Muscle layer of duodenum (tissue), 2 donors: ENCODE results near the gene COL5A1.

Experiments used
- H3K27ac ChIP-seq: one replicate; pipeline ENCODE4 v1.7.0; 2013; ENCODE audit warnings: mild to moderate bottlenecking, low read length
- H3K27me3 ChIP-seq: one replicate; pipeline ENCODE4 v1.7.0; 2013; ENCODE audit warnings: low read depth, mild to moderate bottlenecking, control low read depth, low read length
- H3K36me3 ChIP-seq, 2 donors: one replicate each; pipeline ENCODE4 v1.7.0; 2013; ENCODE audit warnings: low read length in 2 of 2, control low read depth in 1 of 2, mild to moderate bottlenecking in 1 of 2; ENCODE audit not compliant: insufficient read depth in 2 of 2, control insufficient read depth in 1 of 2
- H3K4me1 ChIP-seq, 2 donors: one replicate each; pipeline ENCODE4 v1.7.0; 2013; ENCODE audit warnings: low read length in 2 of 2, mild to moderate bottlenecking in 2 of 2, control low read depth in 1 of 2, moderate library complexity in 1 of 2; ENCODE audit not compliant: insufficient read depth in 2 of 2, control insufficient read depth in 1 of 2
- H3K4me3 ChIP-seq, 2 donors: one replicate each; pipeline ENCODE4 v1.7.0; 2013; ENCODE audit warnings: low read length in 2 of 2, low read depth in 1 of 2, mild to moderate bottlenecking in 1 of 2
- H3K9me3 ChIP-seq, 2 donors: one replicate each; pipeline ENCODE4 v1.7.0; 2013; ENCODE audit warnings: low read length in 2 of 2, control low read depth in 1 of 2, mild to moderate bottlenecking in 1 of 2; ENCODE audit not compliant: control insufficient read depth in 1 of 2
- donor health status: healthy.

The COL5A1 gene

DNA sequence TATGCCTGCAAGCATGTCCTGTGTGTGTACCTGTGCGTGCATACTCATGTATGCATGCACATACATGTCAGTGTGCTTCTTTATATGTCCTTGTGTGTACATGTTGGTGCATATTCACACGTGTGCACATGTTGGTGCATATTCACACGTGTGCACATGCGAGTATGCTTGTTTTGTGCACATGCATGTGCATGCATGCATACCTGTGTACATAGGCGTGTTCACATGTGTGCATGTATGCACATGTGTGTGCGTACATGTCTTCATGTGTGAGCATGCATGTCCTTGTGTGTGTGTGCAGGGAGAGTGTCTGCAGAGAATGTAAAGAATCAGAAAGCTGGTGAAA is 166.8 kb downstream of the COL5A1 start:
- Histone ChIP-seq H3K4me1 (peaks cover 0 to 26% of the 10 kb centered on the region in 2 donors), H3K4me3 (no peak overlapping the region), H3K27ac (no peak overlapping the region), H3K27me3 (no peaks in the 10 kb centered on the region), H3K9me3 (no peaks in the 10 kb centered on the region), H3K36me3 (peaks cover 11 to 76% of the 10 kb centered on the region in 2 donors)

DNA sequence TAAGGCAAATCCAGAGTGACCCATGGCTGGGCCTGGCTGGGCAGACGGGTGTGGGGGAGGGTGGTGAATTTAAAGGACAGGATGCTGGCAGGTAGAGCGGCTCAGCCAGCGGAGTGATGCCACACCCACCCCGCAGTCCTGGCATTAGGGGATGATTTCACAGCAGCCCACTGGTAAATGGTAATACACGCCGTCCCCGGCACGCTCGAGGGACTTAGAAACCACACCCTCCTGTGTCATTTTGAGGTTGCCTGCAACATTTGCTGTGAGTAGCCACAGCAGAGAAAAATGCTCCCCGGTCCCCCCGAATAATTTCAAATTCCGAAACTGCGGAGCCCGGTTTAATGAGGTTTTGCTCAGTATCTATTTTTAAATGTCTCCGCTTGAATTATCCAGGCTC is 167.7 kb downstream of the COL5A1 start:
- Histone ChIP-seq H3K4me1 (peaks cover 0 to 26% of the 10 kb centered on the region in 2 donors), H3K36me3 (peaks cover 17 to 84% of the 10 kb centered on the region in 2 donors), H3K27ac (no peak overlapping the region), H3K4me3 (no peak overlapping the region), H3K27me3 (no peaks in the 10 kb centered on the region), H3K9me3 (no peaks in the 10 kb centered on the region)

DNA sequence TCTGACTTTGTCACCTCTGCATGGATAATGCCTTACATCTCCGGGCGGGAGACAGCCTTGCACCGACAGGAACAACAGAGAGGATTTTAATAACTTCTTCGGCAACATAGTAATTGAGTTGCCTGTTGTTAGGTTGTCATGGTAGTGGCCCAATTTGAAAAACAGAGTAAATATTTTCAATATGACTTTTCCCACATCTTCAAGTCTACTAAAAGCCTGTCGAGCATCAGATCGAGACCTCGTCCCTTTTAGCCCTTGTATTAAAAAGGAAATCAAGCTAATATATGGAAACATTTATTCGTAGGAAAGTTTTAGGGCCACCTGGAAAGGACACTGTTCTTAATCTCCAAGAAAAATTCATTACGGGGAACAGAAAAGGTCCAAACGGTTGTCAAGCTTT is 168.2 kb downstream of the COL5A1 start:
- H3K4me3 ChIP-seq: no peak overlapping the region
- peaks cover 14 to 85% of the 10 kb centered on the region in 2 donors for H3K36me3 ChIP-seq
- no peaks in the 10 kb centered on the region for H3K27me3 ChIP-seq
- no peaks in the 10 kb centered on the region for H3K9me3 ChIP-seq
- no peak overlapping the region for H3K27ac ChIP-seq
- H3K4me1 ChIP-seq: peaks cover 0 to 26% of the 10 kb centered on the region in 2 donors

DNA sequence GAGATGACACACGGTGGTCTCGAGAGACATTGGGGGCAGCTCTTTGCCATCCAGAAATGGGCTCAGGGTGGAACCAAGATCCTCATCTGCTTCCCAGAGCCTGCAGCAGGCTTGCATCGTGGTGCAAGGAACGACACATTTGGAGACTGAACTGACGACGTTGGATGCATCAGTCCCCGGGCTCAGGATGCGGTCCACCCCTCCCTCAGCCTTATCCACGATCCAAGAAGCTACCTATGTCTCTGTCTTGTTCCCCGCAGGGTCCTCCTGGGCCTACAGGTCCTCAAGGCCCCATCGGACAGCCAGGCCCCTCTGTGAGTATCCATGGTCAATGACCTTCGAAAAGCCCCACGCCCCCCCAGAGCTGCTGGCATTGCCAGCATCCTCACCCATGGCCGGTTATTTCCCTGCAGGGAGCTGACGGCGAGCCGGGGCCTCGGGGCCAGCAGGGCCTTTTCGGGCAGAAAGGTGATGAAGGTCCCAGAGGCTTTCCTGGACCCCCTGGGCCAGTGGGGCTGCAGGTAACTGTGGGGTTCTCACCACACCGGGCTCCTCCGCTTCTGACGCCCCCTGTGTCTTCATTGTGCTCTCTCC is 169.6 kb downstream of the COL5A1 start:
- H3K36me3 ChIP-seq: peaks cover 13 to 85% of the 10 kb centered on the region in 2 donors

DNA sequence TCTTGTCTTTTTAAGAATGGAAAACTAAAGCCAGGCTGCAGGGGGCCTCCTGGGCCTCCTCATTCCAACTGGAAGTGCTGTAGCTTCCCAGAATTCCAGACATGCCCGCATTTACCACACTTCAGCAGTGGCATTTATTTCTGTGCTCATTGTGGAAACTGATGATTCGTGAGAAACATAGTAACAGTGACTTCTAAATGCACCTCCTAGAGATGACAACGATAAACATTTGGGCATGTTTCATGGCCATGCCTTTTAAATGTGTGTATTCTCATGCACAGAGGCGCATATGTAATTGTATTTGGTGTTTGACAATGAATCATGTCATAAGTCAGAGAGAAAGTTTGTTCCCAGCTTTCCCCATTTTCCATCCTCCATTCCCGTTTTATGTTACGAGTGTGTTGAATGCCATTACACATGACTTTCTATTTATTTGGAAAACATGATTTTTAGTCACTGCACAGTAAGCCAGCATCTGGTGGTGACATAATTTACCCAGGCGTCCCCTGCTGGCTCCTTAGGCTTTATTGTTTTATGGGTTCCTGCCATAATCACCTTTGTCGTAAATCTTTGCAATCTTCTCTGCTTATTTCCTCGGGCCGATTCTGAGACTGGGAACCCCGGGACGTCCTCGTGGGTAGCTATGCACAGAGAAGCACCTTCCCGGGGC is 170.2 kb downstream of the COL5A1 start:
- H3K27ac ChIP-seq: no peak overlapping the region
- H3K4me1 ChIP-seq: peaks cover 0 to 25% of the 10 kb centered on the region in 2 donors
- H3K4me3 ChIP-seq: no peak overlapping the region
- H3K9me3 ChIP-seq: no peaks in the 10 kb centered on the region
- H3K27me3 ChIP-seq: no peaks in the 10 kb centered on the region
- H3K36me3 ChIP-seq: peaks cover 17 to 86% of the 10 kb centered on the region in 2 donors

More for the DNA sequence above, 169.6 kb downstream of the COL5A1 start:
- Histone ChIP-seq H3K9me3 (no peaks in the 10 kb centered on the region), H3K27ac (no peak overlapping the region), H3K4me1 (peaks cover 0 to 26% of the 10 kb centered on the region in 2 donors), H3K4me3 (no peak overlapping the region), H3K27me3 (no peaks in the 10 kb centered on the region)

DNA sequence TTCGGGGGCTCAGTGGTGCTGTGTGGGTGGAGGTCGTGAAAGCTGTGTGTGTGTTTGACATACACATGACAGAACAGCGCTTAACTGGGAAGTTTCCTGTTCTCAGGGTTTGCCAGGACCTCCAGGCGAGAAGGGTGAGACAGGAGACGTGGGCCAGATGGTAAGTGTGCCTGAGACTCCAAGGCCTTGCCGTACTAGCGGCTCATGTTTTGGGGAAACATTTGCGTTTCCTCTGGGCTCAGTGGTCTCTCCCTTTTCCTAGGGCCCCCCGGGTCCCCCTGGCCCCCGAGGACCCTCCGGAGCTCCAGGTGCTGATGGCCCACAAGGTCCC is 170.7 kb downstream of the COL5A1 start:
- H3K4me1 ChIP-seq: peaks cover 0 to 21% of the 10 kb centered on the region in 2 donors
- H3K9me3 ChIP-seq: no peaks in the 10 kb centered on the region
- H3K27ac ChIP-seq: no peak overlapping the region
- peaks cover 17 to 91% of the 10 kb centered on the region in 2 donors for H3K36me3 ChIP-seq
- no peak overlapping the region for H3K4me3 ChIP-seq
- no peaks in the 10 kb centered on the region for H3K27me3 ChIP-seq

DNA sequence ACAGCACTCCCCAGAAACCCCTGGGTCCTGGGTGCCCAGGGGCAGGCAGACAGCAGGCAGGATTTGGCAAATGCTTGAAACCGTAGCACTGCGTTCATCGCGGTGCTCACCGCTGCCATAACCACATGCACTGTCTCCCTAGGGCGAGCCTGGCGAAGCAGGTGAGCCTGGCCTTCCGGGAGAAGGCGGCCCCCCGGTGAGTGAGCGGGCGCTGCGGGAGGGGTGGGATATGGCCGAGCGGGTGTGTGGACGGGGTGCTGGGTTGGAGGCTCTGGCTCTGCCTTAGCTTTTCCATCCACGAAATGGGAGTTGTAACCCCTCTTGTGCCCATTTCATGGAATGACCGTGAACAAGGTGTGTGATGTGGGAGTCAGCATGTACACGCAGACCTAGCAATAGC is 172.2 kb downstream of the COL5A1 start:
- no peaks in the 10 kb centered on the region for H3K9me3 ChIP-seq
- H3K4me3 ChIP-seq: no peak overlapping the region
- H3K27ac ChIP-seq: no peak overlapping the region
- H3K36me3 ChIP-seq: peaks cover 20 to 97% of the 10 kb centered on the region in 2 donors
- no peaks in the 10 kb centered on the region for H3K27me3 ChIP-seq
- peaks cover 0 to 9% of the 10 kb centered on the region in 2 donors for H3K4me1 ChIP-seq

DNA sequence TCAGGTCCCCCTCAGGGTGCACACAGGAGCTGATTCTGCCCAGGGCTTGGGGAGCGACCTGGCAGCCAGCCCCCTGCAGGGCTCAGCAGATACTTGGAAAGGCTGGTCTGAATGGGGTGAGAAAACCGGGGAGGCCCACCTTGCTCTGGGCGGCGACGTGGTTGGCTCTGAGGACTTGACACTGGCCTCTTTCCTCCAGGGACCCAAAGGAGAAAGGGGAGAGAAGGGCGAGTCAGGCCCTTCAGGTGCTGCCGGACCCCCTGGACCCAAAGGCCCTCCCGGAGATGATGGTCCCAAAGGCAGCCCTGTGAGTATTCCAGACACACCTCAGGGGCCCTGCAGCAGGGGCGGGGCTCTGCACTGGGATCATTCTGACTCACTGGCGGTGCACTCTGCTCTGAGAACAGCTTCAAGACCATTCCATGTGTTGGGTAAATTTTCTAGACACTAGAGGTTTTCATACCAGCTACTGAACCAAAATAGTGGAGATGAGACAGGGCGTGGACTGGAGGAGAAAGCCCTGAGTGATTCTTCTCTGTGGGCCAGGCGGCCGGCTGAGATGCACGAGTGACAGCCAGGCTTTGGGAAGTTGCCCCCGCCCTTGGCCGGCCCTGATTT is 173.1 kb downstream of the COL5A1 start:
- no peaks in the 10 kb centered on the region for H3K9me3 ChIP-seq
- H3K27me3 ChIP-seq: no peaks in the 10 kb centered on the region
- H3K36me3 ChIP-seq: peaks cover 25 to 97% of the 10 kb centered on the region in 2 donors
- no peak overlapping the region for H3K27ac ChIP-seq
- H3K4me1 ChIP-seq: peaks cover 0 to 9% of the 10 kb centered on the region in 2 donors
- H3K4me3 ChIP-seq: no peak overlapping the region

DNA sequence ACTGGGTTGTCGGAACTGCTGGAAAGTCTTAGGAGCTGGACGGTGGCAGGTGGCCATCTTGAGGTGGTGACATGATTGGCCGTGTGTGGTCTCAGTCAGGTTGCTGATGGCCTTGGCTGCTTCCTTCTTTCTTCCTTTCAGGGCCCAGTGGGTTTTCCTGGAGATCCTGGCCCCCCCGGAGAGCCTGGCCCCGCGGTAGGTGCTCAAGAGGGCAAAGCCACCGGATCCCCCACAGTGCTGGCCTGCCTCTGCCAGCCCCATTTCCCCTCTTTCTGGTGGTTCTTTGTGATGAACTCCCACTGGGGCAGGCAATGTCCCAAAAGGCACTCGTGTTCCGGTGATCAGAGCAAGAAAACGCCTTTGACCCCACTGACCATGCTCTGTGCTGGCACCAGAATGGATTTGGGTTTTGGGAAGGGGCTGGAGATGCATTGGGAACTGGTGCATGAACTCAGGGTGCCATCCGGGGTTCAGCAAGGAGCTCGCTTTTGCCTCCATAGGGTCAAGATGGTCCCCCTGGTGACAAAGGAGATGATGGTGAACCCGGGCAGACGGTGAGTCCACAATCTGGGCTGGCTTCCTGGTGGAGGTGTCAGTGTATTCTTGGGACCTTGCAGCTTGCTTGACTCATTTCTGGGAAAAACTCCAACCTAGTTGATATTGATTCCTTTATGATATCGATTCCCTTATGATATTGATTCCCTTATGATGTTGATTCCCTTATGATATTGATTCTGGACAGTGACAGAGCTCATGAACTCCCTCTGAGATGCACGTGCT is 174.0 kb downstream of the COL5A1 start:
- H3K4me3 ChIP-seq: no peak overlapping the region
- H3K27me3 ChIP-seq: no peaks in the 10 kb centered on the region
- H3K36me3 ChIP-seq: peaks cover 27 to 99% of the 10 kb centered on the region in 2 donors
- no peak overlapping the region for H3K27ac ChIP-seq
- peaks cover 0 to 9% of the 10 kb centered on the region in 2 donors for H3K4me1 ChIP-seq
- H3K9me3 ChIP-seq: no peaks in the 10 kb centered on the region

DNA sequence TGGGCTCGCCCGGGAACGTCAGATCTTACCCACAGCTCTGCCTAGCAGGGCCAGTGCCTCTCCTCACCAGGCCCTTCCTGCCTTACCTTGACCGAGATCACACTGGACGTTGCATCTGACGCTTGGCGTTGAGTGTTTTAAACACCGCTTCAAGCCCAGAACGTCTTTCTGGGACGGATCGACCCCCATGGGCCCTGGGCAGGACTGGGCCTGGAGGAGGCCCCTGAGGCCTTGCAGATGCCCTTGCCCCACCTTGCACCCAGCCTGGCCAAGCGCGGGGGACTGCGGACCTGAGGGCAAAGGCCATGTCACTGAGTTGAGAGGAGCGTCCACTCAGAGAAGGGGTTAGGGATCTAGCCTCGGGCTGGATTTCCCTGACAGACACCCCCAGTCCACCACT is 174.7 kb downstream of the COL5A1 start:
- Histone ChIP-seq H3K36me3 (peaks cover 31 to 99% of the 10 kb centered on the region in 2 donors), H3K27me3 (no peaks in the 10 kb centered on the region), H3K27ac (no peak overlapping the region), H3K4me3 (no peak overlapping the region), H3K9me3 (no peaks in the 10 kb centered on the region), H3K4me1 (peaks cover 0 to 4% of the 10 kb centered on the region in 2 donors)

DNA sequence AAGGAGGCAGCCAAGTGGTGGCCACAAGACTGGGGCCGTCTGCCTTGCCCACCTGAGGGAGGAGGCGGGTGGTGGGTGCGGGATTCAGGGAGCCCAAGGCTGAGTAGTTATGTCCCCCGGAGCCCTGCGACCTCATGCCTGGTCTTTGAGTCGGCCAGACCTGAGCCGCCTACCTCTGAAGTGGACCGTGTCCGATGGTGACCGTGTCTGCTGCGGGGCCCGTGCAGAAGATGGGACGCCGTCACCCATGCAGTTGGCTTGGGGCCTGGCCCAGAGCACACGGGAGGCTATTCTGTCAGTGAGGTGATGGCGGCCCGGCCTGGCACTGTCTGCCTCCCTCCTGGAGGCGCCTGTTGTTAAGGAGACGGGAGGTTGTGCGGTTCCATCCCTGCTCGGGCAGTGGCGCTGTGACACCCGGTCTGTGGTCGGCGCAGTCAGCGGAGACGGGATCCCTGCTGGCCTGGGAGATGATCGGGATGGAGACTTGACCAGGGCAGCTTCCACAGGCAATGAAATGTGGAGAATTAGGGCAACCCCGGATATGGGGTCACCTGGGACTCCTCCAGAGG is 176.5 kb downstream of the COL5A1 start:
- Histone ChIP-seq H3K9me3 (no peaks in the 10 kb centered on the region), H3K4me1 (no peaks in the 10 kb centered on the region), H3K36me3 (peaks cover 29 to 96% of the 10 kb centered on the region in 2 donors), H3K27ac (no peak overlapping the region), H3K27me3 (no peaks in the 10 kb centered on the region), H3K4me3 (no peak overlapping the region)
